Skeletal muscle tissue (tissue), 4 donors: ENCODE measurements around the gene ATP6V1G3. TPM values are rescaled to one million over a fixed set of nuclear protein-coding genes. Genes with fewer than 3 reads are reported as not detected.
"Not testable (repeated sequence)": the region's sequence is repeated elsewhere in the genome, so short reads cannot be mapped to it uniquely, and the experiment has no call there.

ENCODE experiments used
- H3K27ac ChIP-seq: one replicate; pipeline ENCODE4 v1.7.0; 2013; ENCODE audit warnings: mild to moderate bottlenecking, low read depth, low read length, inconsistent platforms
- H3K27me3 ChIP-seq, 3 donors: one replicate each; pipeline ENCODE4 v1.7.0; 2013; ENCODE audit warnings: low read length in 3 of 3; ENCODE audit not compliant: control insufficient read depth in 3 of 3, insufficient read depth in 3 of 3
- H3K36me3 ChIP-seq, 3 donors: one replicate each; pipeline ENCODE4 v1.7.0; 2013; ENCODE audit warnings: low read length in 3 of 3; ENCODE audit not compliant: control insufficient read depth in 3 of 3, insufficient read depth in 3 of 3
- H3K4me1 ChIP-seq, 3 donors: one replicate each; pipeline ENCODE4 v1.7.0; 2013; ENCODE audit warnings: low read length in 3 of 3, mild to moderate bottlenecking in 3 of 3; ENCODE audit not compliant: control insufficient read depth in 3 of 3, insufficient read depth in 3 of 3
- H3K4me3 ChIP-seq, 3 donors: one replicate each; pipeline ENCODE4 v1.7.0; 2013; ENCODE audit warnings: low read length in 3 of 3
- H3K9ac ChIP-seq, 3 donors: one replicate each; pipeline ENCODE4 v1.7.0; 2013; ENCODE audit warnings: low read length in 3 of 3, mild to moderate bottlenecking in 3 of 3, moderate library complexity in 2 of 3, low read depth in 1 of 3
- H3K9me3 ChIP-seq, 3 donors: one replicate each; pipeline ENCODE4 v1.7.0; 2013; ENCODE audit warnings: low read length in 3 of 3; ENCODE audit not compliant: control insufficient read depth in 3 of 3
- total RNA-seq: library from RNA; depleted of rRNA; stranded (reverse); fragments of >200 nt; gene quantifications from one replicate; pipeline ENCODE4 v1.2.3, GENCODE V29; 2014
- donor health status: Osteomylitis.

The ATP6V1G3 gene
- total RNA-seq, 1 donor from 2014 or later, result not detected

DNA sequence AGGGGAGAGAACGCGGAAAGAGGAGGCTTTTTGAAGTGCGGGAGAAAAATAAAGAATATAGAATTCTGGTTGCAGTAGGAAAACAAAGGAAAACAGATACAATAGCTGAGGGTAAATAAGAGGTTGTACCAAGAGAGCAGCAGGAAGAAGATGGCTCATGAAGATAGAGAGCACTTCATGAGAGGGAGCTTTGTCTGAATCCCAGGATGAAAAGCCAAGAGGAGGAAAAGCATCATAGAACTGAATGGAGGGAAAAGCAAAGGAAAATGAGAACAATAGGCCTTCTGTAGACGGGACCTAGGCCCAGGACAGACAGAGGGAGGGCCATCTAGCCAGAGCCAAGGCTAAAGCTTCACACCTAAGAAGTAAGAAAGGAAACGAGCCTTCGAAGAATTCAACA lies 49.5 kb downstream of the ATP6V1G3 start:
- no peaks in the 10 kb centered on the region for H3K27me3 ChIP-seq
- no peak overlapping the region for H3K4me3 ChIP-seq
- no peak overlapping the region for H3K9ac ChIP-seq
- H3K4me1 ChIP-seq, result peaks cover 0 to 4% (median 0%) of the 10 kb centered on the region in 3 donors
- no peak overlapping the region for H3K27ac ChIP-seq
- H3K36me3 ChIP-seq, result no peaks in the 10 kb centered on the region
- no peaks in the 10 kb centered on the region for H3K9me3 ChIP-seq

DNA sequence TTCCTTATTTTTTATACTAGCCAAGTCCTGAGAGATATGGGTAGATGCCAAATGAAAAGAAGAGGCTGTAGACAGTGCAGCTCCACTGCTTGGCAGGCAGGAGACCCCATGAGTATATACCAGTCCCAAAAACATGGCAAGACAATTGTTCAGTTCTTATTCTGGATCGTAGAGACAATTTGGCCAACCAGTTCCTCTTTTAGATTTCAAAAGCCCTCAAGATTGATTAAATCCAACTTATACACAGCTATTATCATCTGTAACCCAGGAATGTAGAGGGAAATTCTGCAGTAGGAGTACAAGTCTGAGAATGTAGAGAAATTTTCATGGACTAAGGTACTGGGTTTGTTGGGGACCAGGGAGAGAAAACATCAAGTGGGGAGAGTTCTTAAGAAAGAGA lies 50.3 kb downstream of the ATP6V1G3 start:
- Histone ChIP-seq H3K27me3 (no peaks in the 10 kb centered on the region), H3K9ac (no peak overlapping the region), H3K9me3 (no peaks in the 10 kb centered on the region), H3K27ac (no peak overlapping the region), H3K36me3 (no peaks in the 10 kb centered on the region), H3K4me1 (peaks cover 0 to 4% (median 0%) of the 10 kb centered on the region in 3 donors), H3K4me3 (no peak overlapping the region)

DNA sequence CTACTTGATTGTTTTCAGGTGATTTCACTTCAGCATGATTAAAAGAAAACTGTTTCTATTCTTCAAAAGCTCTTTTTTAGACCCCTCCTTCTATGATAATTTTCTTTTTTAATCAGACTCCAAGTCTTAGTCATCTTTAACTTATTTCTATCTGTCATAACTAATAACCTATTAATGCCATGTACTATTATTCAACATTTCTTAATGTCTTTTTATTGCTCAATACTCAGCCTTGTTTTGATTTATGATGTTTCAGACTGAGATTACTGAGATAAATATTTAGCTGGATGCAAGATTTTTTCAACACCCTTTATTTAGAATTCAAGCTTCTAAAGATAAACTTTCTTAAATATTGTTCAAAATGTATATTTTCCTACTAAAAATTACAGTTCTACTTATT lies 53.6 kb downstream of the ATP6V1G3 start:
- Histone ChIP-seq H3K9me3 (no peaks in the 10 kb centered on the region), H3K9ac (no peak overlapping the region), H3K27ac (no peak overlapping the region), H3K4me1 (peaks cover 0 to 3% (median 0%) of the 10 kb centered on the region in 3 donors), H3K27me3 (no peaks in the 10 kb centered on the region), H3K4me3 (no peak overlapping the region), H3K36me3 (no peaks in the 10 kb centered on the region)

DNA sequence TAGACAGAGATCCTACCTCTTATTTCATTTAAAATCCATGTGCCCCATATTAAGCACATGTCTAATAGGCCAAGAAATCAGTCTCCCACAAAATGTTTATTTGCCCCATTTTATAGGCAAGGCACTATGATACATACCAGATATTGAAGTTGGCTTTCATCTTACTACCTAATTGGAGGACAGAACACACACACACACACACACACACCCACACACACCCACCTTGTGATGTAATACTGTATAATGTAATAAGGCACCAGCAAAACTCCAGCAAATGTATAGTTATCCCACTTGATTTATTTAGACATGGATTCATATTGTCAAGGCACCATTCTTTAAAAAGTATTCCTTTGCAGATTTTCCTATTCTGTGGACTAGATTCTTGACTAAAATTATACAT lies 56.8 kb downstream of the ATP6V1G3 start:
- Histone ChIP-seq H3K9me3 (no peaks in the 10 kb centered on the region), H3K9ac (no peak overlapping the region), H3K36me3 (no peaks in the 10 kb centered on the region), H3K27ac (no peak overlapping the region), H3K4me1 (no peaks in the 10 kb centered on the region), H3K4me3 (no peak overlapping the region), H3K27me3 (no peaks in the 10 kb centered on the region)

DNA sequence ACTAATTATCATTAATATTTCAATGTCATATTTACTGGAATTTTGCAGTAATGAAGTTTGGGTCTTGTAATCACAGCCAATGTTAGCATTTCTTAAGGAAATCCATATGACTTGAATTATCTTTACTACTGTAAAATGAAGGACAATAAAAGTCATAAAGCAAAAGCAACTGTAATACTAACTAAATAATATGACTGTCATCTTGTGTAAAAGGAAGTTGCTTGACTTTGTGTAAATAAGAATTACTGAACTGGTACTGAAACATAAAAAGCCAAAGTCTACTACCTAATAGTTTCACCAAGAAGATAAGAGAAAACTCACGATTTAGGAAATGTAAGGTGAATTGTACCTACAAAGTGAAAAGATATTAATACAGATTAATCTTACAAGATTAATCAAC lies 57.5 kb downstream of the ATP6V1G3 start:
- H3K4me1 ChIP-seq, result no peaks in the 10 kb centered on the region
- no peaks in the 10 kb centered on the region for H3K9me3 ChIP-seq
- no peak overlapping the region for H3K27ac ChIP-seq

DNA sequence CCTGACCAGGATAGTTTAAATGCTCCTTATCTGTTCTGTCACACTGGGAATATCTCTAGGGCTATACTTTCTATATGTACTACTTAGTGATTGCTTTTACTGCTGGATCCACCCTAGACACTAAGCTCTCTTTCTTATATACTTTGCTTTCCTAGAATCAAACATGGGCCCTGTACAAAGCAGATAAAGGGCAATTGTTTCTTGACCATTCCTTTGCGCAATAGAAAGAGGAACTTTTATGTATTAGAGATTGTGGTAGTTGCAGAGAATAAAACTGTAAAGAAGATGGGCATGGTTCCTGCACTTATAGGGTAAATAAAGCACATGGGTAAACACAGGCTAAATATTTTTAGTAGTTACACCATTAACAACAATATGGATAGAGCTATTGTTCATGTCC lies 58.8 kb downstream of the ATP6V1G3 start:
- H3K9ac ChIP-seq, result no peak overlapping the region
- H3K36me3 ChIP-seq, result no peaks in the 10 kb centered on the region
- H3K4me3 ChIP-seq, result no peak overlapping the region
- H3K27me3 ChIP-seq, result no peaks in the 10 kb centered on the region
- no peaks in the 10 kb centered on the region for H3K9me3 ChIP-seq
- no peak overlapping the region for H3K27ac ChIP-seq
- H3K4me1 ChIP-seq, result no peaks in the 10 kb centered on the region

More for the DNA sequence above, 57.5 kb downstream of the ATP6V1G3 start:
- no peak overlapping the region for H3K9ac ChIP-seq
- H3K27me3 ChIP-seq, result no peaks in the 10 kb centered on the region
- no peaks in the 10 kb centered on the region for H3K36me3 ChIP-seq
- H3K4me3 ChIP-seq, result no peak overlapping the region

DNA sequence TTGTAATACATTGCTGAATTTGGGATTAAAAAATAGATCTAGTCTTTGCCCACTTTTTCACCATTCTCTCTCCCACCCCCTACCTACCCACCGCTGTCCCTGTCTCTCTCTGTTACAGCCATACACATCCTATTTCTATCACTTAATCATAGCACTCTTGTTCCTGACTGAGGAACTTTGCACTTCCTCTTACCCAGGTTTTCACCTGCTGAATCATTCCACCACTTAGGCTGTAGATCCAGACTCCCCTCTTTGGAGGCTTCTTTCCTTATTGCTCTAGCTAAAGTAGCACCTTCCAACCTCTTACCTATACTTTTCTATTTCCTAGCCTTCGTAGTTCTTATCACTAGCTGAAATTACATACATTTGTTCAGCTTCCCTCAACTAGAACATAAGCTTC lies 59.6 kb downstream of the ATP6V1G3 start:
- H3K9me3 ChIP-seq, result no peaks in the 10 kb centered on the region
- no peaks in the 10 kb centered on the region for H3K27me3 ChIP-seq
- H3K27ac ChIP-seq, result no peak overlapping the region
- H3K9ac ChIP-seq, result no peak overlapping the region
- no peaks in the 10 kb centered on the region for H3K36me3 ChIP-seq
- H3K4me1 ChIP-seq, result no peaks in the 10 kb centered on the region
- no peak overlapping the region for H3K4me3 ChIP-seq

DNA sequence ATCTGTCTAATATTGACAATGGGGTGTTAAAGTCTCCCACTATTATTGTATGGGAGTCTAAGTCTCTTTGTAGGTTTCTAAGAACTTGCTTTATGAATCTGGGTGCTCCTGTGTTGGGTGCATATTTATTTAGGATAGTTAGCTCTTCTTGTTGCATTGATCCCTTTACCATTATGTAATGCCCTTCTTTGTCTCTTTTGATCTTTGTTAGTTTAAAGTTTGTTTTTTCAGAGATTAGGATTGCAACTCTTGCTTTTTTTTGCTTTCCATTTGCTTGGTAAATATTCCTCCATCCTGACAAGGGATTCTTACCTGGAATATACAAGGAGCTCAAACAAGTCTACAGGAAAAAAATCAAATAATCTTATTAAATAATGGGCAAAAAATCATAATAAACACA lies 63.1 kb downstream of the ATP6V1G3 start:
- not testable (repeated sequence) for H3K9ac ChIP-seq, H3K4me3 ChIP-seq, H3K4me1 ChIP-seq, H3K27me3 ChIP-seq, H3K9me3 ChIP-seq, H3K36me3 ChIP-seq, H3K27ac ChIP-seq

Other genes with a start within 250 kb of the ATP6V1G3 start
- gene PTPRC, start 98.4 kb upstream of the ATP6V1G3 start, total RNA-seq, result 15.7 TPM